Lung microvascular endothelial cell (primary cell): Measurements from ENCODE around the gene CERS6. TPM values are rescaled to one million over a fixed set of nuclear protein-coding genes. Genes with fewer than 3 reads are reported as not detected.
"Not testable (repeated sequence)": the region's sequence is repeated elsewhere in the genome, so short reads cannot be mapped to it uniquely, and the experiment has no call there.

Experiments
- DNase-seq, 2 donors: peaks; one replicate each; pipeline versions ENCODE4 v3.0.0 to v3.0.0-alpha.2; 2010; ENCODE audit warnings: low read depth in 2 of 2
- total RNA-seq: library from RNA; depleted of rRNA; stranded (reverse); fragments of >200 nt; gene quantifications from 2 replicates; pipeline ENCODE4 v1.2.1, GENCODE V29; 2014

Gene CERS6
- total RNA-seq, 1 donor from 2014 or later: 44.6 TPM

DNA sequence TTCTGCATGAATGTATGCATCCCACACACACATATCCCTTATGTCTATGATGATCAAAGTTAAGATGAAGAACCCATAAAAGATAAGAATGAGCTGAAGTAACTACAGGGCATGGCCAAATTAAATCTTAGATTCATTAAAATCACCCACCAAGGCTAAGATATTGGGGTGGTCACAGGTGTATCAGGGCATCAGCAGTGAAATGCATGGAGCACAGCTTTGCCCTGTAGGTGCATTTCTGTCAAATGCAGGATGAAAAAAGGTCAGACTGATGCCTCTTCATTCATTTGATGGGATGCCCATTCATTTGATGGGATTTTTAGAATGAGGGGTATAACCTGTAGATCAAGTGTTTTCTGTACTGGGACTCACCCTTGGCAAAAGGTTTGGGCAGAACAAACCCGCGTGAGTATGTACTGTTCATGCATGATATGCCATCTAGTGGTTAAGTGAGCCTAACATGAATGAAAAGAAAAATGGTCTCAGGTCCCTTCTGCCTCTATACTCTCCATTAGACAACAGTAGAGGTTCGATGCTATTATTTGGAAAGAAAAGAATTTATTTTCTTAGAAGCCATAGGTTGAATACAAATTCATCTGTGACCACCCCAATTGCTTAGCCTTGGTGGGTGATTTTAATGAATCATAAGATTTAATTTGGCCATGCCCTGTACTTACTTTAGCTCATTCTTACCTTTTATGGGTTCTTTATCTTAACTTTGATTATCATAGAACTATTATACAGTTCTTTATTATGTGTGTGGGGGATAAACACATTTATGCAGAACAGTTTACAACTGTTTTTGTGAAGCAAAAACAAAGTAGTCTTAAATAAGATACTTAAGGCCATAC, 303.1 kb downstream of the CERS6 start:
- peak; percentile 63 to 82 for DNase-seq

DNA sequence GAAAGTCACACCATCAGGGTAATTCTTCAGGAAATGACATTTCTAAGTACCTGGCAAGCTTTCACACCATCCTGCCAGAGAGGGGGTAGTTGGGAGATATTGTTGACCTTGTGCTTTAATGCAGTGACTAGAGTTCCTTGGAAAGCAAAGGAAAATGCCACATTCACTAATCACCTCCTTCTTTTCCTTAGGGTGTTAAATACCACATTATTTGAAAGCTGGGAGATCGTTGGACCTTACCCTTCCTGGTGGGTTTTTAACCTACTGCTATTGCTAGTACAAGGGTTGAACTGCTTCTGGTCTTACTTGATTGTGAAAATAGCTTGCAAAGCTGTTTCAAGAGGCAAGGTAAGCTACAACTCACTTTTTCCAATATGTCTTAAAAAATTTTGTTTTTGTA, 309.3 kb downstream of the CERS6 start:
- no peak for DNase-seq

DNA sequence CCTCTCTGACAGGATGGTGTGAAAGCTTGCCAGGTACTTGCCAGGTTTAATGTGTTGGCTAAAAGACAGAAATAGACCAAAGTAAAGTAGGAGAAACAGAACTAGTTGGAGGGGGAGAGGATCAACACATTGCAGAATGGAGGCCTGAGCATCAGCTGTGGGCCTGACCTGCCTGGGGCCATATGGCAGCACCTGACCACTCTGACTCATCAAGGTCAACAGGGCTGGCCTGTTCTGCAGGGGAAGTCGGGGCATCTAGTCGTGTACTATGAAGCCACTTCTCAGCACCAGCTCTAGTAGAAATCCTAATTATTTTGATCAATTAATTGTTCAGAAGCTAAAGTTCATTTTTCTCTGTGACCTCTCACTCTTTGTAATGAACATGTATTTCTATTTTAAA, 310.5 kb downstream of the CERS6 start:
- no peak for DNase-seq

DNA sequence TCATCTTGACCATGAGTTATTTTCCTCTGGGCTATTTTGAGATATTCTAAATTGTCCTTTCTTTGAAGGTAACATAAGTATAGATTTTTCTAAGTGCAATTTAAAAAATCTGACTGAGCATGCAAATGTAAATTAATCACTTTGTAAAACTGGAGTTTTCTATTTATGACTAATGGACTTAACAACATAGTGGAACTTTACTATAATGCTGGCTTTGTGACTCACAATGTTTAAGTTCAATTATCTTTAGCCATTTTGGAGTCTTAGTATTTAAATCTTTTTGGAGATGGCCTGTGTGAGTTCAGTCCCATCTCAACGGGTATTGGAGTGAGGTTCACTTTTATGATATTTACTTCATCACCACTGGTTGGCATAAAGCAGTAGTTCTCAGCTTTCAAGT, 311.2 kb downstream of the CERS6 start:
- no peak for DNase-seq

DNA sequence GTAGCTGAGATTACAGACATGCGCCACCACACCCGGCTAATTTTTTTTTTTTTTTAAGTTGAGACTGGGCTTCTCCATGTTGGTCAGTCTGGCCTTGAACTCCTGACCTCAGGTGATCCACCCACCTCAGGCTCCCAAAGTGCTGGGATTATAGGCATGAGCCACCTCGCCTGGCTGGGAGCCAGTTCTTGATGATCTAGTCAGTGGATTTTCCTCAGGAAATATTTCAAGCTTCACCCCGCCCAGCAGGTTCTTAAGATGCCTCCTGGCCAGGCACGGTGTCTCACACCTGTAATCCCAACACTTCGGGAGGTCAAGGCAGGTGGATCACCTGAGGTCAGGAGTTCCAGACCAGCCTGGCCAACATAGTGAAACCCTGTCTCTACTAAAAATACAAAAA, 312.3 kb downstream of the CERS6 start:
- not testable (repeated sequence) for DNase-seq

DNA sequence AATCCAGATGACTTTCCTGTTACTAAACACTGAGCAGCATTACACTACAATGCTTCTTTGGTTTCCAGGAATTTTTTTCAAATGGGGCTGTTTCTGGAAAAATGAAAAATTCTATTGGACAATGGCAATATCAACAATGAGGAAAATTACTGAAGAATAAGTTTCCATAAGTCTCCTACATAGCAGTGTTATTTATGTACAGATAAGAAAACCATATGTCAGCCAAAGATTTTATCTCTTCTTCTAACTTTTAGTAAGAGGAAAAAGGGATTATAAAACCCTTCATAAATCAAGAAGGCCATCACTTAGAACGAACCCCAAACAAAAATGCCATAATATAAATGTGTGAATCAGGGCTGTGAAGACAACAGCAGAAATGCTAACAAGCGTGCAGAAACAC, 314.7 kb downstream of the CERS6 start:
- no peak for DNase-seq

DNA sequence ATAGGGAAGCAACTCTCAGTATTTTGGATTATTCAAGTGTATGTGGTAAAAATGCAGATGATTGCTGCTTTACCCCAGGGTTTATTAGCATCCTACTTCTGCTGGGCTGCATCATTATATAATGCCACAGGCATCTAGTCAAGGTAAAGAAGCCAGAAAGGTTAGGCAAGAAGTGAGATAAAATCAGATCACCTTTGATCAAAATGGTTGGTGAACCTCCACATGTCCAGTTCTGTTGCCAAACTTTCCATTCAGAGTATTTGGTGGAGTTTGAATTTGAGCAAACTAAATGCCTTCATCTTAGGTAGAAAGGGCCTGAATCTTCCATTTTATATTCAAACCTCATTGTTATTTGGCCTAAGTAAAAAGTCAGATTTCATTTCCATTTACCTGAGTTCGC, 316.6 kb downstream of the CERS6 start:
- DNase-seq: no peak

DNA sequence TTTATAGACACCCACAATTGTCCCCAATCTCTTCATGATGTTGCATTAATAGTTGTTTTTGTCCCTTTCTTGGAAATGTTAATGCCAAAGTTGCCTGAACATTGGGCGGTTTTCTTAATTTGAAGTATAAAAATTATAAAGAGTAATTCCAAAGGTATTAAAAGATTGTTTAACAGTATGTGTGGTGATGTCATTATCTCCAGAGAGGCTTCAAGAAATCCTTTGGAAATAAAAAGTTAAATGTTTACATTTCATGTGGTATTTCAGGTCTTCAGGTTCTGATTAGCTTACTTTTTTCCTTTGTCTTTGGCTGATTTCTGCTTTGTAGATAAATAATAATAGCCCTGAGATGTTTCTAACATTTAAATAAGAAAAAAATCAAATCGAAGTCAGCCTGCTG, 317.1 kb downstream of the CERS6 start:
- no peak for DNase-seq

DNA sequence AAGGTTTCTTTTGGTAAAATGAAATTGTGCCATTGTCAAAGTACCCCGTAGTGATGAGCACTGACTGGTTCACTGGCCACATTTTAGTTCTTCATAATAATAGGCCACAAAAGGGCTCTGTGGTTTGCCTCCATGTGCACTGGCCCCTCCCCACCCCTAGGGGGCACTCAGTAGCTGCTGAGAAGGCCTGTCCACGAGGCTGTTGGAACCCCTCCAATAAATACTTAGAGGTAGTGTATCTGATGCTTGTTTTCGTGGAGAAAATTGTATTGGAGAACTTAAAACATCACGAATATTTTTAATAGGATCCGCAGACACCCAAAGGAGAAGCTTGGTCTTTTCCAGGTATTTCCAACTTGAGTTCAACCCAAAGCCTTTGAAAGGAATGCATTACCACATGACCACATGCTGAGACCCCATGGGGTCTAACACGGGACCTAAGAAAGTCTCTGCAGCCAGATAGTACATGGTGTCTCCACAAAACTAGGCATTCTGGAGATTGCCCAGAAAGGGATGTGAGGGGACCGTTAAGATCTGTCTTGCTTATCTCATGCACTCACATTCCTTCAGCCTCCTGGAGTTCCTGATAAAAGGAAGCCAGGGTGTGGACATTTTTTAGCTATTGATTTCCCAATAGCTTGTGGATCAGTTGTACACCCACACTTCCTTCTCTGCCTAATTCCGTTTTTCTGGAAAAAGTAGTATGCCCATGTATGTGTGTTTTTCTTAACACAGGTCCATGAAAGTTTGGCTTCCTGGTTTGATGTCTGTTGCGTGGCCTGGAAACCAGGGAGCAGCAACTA, 317.8 kb downstream of the CERS6 start:
- peak; percentile 80 to 92 for DNase-seq

DNA sequence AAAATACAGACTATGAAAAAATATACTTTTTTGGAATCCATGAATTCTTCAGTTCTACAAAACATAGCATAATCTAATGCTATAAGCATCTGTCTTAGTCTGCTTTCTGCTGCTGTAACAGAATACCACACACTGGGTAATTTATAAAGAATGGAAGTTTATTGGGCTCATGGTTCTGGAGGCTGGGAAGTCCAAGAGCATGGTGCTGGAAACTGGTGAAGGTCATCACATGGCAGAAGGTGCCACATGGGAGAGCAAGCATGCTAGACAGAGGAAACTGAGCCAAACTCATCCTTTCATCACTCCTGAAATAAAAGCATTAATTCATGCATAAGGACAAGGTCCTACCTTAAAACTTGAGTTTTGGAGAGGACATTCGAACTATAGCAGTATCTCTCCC, 319.8 kb downstream of the CERS6 start:
- DNase-seq: no peak

DNA sequence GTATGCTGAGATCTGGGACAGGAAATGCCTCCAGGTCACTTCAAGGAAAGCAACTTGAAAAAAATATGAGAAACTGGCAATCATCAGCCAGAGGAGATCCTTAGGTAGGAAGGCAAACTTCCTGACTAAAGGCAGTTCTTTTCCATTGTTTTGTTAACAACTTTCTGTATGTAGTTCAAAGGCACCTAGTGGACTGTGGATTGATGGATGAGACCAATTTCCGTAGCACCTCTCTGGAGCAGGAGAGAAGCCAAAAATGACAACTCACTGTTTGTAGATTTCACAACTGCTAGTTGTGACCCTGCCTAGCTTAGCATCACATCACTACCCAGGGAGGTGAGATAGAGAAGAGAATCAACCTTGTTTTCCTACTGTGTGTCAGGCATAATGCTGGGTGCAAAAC, 324.6 kb downstream of the CERS6 start:
- DNase-seq: peak; percentile 36 to 96

DNA sequence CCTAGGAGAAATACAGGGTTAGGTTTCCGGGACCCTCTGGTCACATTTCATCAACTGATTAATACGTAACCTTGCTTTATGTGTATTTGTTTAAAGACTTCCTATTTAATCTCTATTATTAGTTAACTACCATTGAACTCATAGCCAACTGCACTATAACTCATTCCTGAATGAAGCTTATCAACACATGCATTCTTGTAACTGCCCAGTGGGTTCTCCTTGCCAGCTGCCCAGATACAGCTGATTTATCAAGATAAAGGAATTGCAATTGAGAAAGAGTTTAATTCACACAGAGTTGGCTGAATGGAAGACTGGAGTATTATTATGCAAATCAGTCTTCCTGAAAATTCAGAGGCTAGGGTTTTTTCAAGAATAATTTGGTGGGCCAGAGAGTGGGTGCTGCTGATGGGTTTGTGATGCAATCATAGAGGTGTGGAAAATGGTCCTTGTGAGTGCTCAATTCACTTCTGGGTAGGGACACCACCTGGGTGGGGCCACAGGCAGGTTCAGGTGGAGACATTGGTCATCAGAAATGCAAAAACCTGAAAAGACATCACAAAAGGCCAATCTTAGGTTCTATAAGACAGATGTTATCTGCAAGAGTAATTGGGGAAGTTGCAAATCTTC, 325.2 kb downstream of the CERS6 start:
- peak in 1 of 2 donors; percentile 11 for DNase-seq

DNA sequence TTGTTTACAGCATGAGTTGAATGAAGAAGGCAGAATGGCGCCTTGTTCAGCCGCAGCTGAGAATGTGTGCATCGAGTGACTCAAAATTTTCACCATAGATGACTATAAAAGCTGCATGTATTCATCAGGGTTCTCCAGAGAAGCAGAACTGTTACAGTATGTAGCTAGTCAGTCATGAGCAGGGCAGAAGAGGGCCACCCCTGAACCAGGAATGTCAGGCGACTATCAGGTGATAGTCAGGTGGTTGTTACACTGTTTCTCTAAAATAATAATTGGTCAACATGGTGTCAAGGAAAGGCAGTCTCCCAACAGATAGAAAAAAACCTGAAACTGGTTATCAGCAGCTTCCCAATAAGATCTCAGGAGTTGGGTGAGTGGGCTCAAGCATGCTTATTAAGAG, 326.2 kb downstream of the CERS6 start:
- no peak for DNase-seq

DNA sequence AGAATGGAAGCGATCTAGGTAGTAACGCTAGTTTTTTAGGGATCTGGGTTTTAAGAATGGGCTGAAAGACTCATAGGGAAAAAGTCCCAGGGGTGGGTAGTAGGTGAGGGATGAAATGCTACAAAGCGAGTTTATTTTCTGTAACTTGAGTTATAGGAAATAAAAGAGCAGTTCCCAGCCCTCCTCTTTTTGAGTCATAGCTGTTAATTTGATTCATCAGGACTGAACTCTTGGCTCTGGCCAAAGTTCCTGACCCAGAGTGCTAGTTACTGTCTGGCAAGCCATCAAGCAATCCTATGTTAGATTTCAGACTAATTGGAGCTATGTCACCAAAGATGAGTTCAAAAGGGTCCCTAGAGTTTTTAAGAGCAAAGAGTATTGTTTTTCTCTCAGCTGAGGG, 328.9 kb downstream of the CERS6 start:
- DNase-seq: peak in 1 of 2 donors; percentile 20

DNA sequence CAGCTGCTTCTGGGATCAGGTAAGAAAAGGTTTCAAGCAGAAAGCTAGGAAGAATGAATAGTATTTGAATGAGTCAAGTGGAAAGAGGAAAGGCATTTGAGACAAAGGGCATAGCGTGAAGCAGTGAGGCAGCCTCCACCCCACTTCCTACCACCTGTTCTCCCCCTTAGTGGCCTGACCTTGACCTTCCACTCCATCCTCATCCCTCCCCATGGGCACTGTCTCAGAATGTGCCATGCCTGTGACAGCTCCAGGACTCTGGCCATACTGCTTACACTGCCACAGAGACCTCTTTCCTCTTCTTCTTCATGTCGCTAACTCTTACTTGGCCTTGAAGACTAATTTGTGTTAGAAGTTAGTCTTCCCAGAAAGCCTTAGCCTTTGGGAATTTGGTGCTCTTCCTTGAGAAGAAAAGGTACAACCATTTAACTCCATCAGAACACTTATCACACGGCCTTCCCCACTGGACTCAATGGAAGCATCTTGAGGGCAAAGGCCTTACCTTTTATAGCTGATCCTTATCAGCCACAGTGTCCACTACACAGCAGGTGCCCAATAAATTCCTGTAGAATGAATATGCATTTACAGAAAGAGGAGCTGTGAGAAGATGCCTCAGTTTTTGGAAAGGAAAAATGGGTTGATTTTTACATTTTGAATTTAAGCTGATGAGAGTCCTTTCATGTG, 331.2 kb downstream of the CERS6 start:
- no peak for DNase-seq

DNA sequence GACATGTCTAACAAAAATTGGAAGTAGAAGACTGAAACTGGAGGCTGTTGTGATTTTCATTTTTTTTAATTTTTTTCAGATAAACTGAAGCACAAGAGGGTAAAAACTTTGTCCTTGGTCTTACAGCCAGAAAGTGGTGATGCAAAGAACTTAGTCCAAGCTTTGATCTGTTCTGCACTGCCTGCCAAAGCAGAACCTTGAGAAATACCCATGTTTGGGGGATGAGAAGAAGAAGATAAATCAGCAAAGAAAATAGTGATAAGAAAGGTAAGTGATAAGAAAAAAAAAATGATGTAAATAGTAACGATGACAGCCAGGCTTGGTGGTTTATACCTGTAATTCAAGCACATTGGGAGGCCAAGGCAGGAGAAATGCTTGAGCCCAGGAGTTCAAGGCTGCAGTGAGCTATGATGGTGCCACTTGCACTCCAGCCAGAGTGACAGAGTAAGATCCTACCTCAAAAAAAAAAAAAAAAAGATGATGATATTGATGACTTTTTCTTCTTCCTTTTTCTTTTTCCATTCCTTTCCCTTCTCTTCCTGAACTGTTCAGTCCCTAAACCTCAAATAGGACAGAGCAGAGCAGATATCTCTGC, 331.8 kb downstream of the CERS6 start:
- no peak for DNase-seq

DNA sequence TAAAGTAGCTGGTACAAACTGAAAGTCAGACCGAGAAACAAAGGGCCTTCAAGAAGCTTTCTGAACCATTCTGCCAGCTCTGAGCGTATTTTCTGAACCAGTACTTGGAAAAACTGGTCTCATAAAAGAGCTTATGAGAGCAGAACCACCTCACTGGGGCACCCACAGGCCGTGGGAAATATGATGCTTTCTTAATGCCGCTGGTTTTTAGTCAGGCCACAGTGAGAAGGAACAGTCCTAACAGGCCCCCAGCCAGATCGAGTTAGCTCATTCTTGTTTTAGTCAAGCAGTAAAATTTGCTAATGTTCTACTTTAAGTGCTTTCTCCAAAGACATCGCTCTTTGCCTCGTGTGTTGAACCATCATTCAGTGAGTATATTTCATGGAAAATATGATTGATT, 333.7 kb downstream of the CERS6 start:
- no peak for DNase-seq

DNA sequence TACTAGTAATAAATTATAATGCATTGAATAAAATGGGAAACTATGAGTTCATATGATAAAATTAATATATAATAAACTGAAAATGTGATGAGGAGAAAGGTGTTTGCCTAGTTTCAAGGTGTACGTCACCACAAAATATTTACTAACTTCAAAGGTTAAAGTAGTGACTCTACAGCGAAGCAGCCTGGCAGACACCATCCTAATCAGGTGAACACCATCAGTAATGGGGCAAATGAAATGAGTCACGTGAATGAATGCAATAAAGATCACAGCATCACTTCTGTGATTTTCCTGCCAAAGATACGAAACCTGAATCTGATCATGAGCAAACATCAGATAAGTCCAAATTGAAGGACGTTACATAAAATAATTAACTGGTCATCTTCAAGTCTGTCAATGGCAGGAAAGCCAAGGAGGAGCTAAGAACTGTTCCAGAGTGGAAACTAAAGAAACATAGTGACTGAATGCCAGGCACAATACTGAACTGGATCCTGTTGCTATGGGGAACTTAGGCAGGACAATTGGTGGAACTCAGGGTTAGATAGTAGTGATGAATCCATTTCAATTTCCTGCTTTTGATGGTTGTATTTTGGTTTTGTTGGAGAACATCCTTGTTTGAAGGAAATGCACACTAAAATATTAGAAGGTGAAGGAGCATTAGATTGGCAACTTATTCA, 334.3 kb downstream of the CERS6 start:
- peak; percentile 72 to 91 for DNase-seq

DNA sequence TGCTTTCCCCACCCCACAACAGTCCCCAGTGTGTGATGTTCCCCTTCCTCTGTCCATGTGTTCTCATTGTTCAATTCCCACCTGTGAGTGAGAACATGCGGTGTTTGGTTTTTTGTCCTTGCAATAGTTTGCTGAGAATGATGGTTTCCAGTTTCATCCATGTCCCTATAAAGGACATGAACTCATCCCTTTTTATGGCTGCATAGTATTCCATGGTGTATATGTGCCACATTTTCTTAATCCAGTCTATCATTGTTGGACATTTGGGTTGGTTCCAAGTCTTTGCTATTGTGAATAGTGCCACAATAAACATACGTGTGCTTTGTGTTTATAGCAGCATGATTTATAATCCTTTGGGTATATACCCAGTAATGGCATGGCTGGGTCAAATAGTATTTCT, 335.1 kb downstream of the CERS6 start:
- not testable (repeated sequence) for DNase-seq

DNA sequence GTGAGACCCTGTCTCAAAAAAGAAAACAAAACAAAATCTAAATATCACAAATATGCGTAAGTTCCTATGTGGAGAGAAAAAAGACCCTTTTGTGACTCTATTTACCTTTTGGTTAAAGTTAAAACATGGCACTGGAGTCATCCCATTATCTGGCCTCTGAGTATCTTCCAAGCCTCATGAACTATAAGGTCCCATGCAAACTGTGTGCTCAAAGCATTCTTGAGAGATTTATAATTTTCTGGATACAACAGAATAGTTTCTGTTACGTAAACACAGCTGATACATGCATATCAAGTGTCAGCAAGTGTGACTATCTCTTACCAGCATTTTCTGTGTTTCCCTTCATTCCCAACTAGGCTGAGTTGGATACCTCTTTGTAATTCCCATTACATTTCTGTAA, 337.5 kb downstream of the CERS6 start:
- DNase-seq: no peak

DNA sequence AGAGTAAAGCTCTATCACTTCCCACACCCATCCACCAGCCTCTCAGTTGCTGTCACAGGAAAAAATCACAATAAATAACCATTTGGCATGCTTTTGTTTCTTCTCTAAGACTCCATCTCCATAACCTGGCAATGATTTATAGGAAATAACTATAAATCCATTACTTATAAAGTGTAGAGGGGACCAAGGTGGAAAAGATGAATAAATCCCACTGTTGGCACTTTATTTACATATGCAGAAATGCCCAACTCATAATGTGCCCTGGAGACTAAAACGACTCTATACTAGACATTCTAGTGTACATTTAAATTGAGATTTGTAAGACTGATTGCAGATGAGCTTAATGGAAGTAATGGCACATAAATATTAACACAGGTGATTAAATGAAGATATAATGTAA, 338.9 kb downstream of the CERS6 start:
- no peak for DNase-seq
